HG03575 (cell line): Measurements from ENCODE around the gene ANGPTL5.
"Not testable (repeated sequence)": the region's sequence is repeated elsewhere in the genome, so short reads cannot be mapped to it uniquely, and the experiment has no call there.

Experiments used
- ATAC-seq: cut with Tn5 transposase; IDR thresholded peaks from one replicate; pipeline ENCODE4 v1.9.1; 2021; ENCODE audit not compliant: unreplicated experiment, insufficient number of reproducible peaks, low FRiP score; ENCODE audit errors: extremely low read depth

Gene ANGPTL5

DNA sequence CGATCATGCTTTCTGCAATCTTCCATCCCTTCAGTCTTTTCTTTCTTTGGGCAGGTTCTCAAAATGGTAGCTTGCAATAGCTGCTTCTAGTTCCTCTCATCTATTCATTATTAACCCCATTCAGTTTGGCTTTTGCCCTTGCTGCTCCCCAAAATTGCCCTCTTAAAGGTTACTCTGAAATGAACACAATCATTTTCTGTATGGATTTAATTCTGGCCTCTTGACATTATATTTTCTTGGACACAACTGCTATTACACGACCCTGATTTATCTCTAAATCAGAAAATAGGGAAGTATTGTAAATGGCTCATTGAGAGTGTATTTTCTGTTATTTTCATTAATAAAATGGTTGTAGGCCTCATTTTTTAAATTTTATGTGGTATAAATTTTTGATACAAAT is at the start of gene ANGPTL5:
ANGPTL5 (minus strand) TSS at position 101 of the 400 bp plus-strand sequence. CDS start 8,613 bp downstream, outside the sequence.
- no peak for ATAC-seq

- not testable (repeated sequence) for ATAC-seq
Observed at GRCh38 chr11:101964200-101964599, 47.9 kb upstream of the ANGPTL5 start.

DNA sequence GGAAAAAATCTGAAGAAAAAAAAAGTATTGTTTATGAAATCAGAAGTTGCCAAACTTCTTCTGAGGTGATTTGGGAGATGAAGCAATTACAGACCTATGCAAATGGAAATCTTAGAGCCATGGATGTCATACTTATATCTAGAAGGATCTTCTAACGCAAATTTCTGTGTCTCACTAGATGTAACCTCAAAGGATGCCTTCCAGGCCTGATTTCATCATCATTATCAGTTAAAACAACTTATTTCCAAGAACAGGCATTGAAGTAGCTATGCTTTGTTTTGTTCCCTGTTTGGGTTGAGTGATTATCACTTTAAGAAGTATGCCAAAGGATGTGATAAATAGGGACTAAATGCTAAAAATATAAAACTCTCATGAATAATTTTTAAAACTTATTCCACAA is 43.9 kb upstream of the ANGPTL5 start:
- no peak for ATAC-seq

- no peak for ATAC-seq
Observed at GRCh38 chr11:101955701-101956100, 39.4 kb upstream of the ANGPTL5 start.

GRCh38 chr11:101955278-101955677 is 39.0 kb upstream of the ANGPTL5 start:
- ATAC-seq, result no peak

GRCh38 chr11:101949680-101950220 is 33.4 kb upstream of the ANGPTL5 start:
- ATAC-seq, result no peak

GRCh38 chr11:101945448-101945847 is 29.1 kb upstream of the ANGPTL5 start:
- ATAC-seq, result no peak

DNA sequence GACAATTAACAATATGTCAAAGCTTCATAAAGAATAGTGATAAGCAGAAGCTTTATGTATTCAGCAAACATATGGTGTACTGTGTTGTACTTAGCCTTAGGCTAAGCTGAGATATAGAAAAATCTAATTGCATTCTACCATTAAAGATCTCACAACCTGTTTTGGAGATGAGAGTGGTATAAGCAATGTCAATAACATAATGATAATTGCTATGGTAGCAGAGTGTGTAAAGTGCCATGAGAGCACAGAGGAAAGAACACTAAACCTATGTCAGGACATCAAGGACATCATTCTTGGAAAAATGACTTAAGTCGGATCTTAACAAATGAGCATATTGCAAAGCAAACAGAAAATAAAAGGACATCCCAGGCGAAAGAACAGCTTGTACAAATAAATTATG is 28.6 kb upstream of the ANGPTL5 start:
- ATAC-seq, result no peak

DNA sequence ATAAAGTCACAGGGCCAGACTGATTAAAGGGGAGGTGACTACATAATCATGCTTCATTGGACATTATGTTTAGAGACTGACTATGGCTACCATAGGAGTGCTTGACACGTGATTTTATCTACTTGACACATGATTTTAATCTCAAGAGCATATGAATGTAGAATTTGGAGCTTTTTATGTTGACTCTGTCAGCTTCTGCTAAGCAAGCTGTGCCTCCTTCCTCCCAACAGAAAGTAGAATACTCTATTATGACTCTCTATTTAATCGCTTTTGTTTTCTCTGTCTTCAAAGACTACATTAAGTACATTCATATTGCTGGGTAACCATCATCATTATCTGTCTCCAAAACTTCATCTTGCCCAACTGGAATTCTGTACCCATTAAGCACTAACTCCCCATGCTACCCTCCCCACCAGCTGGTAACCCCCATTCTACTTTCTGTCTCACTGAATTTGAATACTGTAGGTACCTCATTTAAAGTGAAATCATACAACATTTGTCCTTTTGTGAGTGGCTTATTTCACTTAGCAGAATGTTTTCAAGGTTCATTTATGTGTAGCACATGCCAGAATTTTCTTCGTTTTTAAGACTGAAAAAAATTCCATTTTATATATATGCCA is 24.7 kb upstream of the ANGPTL5 start:
- ATAC-seq, result no peak

GRCh38 chr11:101931692-101932091 is 15.4 kb upstream of the ANGPTL5 start:
- ATAC-seq, result no peak

DNA sequence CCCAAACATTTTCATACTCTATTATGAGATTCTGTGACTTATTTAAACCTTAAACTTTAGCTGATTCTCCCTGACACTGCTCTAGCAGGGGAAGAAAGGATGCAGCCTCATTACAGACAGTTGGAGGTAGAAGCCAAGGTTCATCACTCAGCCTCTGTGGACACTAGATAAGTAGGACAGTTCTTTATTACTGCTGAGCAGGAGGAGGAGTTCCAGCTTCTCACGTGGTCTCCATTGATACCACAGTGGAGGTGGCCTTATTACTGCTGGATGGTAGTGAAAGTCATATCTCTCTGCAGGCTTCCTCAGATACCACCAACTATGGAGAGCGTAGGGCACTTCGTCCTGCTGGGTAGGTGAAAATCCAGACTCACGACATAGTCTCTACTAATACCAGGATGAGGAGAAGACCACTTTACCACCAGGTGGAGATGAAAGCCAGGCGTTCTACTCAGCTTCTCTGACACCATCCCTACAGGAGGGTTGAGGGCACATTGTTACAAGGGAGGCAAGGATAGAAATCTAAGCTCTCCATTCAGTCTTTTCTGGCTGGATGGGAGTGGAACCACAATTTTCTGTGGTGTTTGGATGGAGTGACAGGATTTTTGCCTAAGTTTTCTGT is 13.1 kb upstream of the ANGPTL5 start:
- ATAC-seq, result no peak

- ATAC-seq, result no peak
Observed at GRCh38 chr11:101923554-101923953, 7.2 kb upstream of the ANGPTL5 start.

GRCh38 chr11:101920992-101921391 is 4.7 kb upstream of the ANGPTL5 start:
- no peak for ATAC-seq

- ATAC-seq, result no peak
Observed at GRCh38 chr11:101917226-101917625, 904 bp upstream of the ANGPTL5 start.

DNA sequence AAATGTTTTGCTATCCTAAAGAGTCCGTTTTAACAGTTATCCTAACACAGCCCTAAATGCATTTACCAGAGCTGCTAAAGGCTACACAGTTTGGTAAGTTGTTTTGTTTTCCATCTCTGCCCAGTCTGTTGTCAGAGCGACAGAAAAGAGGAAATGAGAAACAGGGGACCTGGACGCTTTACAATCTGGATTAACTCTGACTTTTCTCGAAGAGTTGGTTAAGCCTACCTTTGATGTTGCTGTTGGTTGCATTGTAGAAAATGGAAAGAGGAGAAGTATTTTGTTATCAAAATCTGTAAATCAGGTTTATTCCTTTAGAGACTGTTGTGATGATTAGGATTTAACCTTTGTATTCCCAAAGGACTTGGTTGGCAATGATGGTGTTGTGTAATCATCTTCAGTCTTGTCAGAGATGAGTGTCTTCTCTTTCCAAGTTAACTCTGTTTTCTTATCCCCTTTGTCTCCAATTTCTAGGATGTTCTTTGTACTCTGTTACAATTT is 481 bp downstream of the ANGPTL5 start:
- no peak for ATAC-seq

DNA sequence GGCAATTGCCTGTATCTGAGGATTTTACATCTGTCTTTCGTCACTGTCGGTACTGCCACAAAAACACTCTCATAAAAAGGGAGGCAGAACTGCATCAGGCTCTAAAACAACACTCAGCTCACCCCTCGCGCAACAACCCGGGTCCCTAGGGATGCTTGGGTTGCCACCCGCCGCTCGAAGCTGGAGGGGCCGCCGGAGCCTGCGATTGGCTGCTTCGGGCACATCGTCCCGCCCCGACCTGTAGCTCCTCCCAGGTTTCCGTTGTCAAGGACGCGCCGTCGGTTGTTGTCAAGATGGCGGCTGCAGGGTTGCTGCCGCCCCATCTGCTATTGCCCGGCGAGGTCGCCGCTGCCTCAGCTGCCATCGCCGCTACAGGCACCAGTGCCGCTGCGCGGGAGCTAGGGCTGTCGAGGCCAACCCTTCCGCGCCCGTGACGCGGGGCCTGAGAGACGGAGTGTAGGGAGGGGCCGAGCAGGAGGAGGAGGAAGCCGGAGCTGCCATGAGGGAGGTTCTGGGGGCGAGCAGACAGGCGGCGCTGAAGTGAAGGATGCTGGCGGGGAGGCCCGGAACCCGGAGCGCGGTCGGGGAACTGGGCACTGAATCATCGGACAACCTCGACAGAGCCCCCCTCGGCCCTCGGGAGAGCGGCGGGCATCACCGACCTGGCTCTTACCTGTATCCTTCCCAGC is 1.4 kb downstream of the ANGPTL5 start, which contains the start of gene CEP126:
CEP126 (plus strand) TSS at position 273 of the 689 bp plus-strand sequence; CDS start at position 548, 275 bp downstream.
- ATAC-seq, result peak; percentile 93

DNA sequence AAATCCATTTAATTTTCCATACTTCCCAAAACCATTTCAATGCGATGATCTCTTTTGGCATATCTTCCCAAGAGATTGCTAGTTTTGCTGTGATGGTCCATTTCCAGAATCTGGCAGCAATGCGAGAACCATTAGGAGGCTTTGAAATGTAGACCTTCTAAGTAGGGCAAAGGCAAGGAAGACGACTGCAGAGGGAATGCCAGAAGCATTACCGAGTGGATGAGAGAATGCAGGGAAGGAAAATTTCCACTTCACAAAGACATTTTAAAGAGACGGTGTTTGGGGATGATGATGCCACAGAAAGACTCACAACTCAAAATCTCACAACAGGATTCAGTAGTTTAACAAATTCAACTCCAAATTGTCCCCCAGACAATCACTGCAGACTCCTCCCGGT is 2.0 kb downstream of the ANGPTL5 start:
- no peak for ATAC-seq

- no peak for ATAC-seq
Observed at GRCh38 chr11:101913656-101914055, 2.7 kb downstream of the ANGPTL5 start.

GRCh38 chr11:101912823-101913284 is 3.5 kb downstream of the ANGPTL5 start:
- no peak for ATAC-seq

- no peak for ATAC-seq
Observed at GRCh38 chr11:101909087-101909486, 7.2 kb downstream of the ANGPTL5 start.
